HG03457 (cell line): Measurements from ENCODE around the gene MECP2.

ENCODE experiments used
- ATAC-seq: cut with Tn5 transposase; IDR thresholded peaks from one replicate; pipeline ENCODE4 v1.9.1; 2021; ENCODE audit warnings: moderate number of reproducible peaks; ENCODE audit not compliant: unreplicated experiment

The MECP2 gene

DNA sequence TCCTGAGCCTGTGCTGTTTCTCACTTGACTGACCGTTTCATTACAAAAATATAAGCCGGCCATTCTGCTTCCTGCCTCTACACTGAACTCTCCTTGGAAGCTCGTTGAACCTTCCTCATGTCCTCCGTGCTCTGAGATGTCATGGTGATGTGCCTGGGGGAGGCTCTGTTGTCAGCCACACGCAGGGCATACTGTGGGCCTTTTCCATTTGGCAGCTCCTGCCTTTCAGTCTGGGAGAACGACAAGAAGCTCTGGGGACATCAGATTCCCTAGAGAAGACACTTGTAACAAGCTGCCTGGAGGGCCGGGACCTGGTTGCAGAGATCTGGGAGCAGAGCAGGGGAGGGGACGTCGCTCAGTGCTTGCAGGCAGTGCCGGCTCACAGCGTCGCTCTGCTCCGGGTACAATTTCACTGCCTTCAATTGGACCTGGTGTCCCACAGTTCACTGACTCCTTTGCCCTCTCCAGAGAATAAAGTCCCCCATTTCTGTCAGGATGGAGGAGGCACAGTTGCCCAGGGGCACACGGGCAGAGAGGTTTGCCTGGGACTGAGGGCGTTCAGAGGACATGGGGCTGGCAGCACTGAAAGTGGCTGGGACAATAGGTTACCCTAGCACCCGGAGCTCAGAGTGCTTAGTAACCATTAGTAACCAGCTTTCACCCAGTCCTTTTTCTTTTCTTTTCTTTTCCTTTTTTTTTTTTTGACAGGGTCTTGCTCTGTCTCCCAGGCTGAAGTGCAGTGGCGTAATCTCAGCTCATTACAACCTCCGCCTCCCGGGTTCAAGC, 19.1 kb upstream of the MECP2 start:
- no peak for ATAC-seq

GRCh38 chrX:154115750-154116149, 18.2 kb upstream of the MECP2 start:
- no peak for ATAC-seq

DNA sequence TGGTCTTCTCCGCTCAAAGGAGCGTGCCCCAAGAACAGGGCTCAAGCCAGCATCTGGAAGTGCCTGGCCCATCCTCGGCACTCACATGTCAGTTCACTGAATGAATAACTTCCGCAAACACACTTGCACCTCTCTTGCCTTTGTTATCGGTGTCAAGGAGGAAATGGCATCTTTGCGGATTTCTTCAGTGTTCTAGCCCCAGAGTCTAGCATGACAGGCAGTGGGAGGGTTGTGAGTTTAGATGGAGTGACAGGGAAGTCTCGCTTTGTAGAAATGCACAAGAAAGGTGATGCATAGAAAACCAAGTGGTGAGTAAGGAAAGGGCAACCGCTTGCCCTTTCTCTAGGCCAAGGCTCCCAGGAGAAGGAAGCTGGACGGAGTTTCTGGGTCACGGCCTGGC, 17.6 kb upstream of the MECP2 start:
- ATAC-seq = no peak

GRCh38 chrX:154114652-154115051, 17.1 kb upstream of the MECP2 start:
- ATAC-seq = no peak

DNA sequence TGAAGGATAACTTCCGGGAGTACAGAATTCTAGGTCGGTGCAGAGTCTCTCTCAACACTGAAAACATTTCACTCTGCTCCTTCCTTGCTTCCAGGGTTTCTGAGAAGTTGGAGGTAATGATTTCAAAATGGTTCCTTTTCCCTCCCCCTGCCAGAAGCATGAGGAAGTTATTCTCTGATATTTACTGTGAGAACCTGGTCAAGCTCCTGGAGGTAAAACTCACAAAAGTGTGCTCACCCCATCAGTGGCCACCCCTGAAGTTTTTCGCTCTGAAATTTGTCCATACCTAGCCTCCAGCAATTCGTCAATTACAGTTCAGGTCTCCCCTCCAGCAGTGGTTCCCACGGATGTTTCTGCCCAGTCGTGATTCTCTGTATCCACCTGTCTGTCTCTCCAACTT, 16.2 kb upstream of the MECP2 start:
- ATAC-seq = no peak

DNA sequence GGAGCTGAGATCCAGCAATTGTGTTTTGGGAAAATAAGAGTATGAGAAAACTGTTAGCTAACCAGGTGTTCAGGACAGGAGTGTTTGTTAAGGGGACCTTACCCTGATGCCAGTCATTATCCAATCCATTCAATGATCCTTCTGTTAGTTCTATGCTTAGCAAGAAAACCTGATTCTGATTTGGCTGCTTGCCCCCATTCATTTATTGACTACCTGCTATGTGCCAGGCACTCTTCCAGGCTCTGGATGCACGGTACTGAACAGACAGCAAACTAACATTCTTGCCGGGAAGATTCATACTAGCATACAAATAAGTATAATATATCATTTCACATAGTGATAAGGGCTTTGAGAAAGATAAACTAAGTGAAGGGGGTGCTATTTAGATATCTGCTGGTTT, 1.0 kb upstream of the MECP2 start:
- no peak for ATAC-seq

DNA sequence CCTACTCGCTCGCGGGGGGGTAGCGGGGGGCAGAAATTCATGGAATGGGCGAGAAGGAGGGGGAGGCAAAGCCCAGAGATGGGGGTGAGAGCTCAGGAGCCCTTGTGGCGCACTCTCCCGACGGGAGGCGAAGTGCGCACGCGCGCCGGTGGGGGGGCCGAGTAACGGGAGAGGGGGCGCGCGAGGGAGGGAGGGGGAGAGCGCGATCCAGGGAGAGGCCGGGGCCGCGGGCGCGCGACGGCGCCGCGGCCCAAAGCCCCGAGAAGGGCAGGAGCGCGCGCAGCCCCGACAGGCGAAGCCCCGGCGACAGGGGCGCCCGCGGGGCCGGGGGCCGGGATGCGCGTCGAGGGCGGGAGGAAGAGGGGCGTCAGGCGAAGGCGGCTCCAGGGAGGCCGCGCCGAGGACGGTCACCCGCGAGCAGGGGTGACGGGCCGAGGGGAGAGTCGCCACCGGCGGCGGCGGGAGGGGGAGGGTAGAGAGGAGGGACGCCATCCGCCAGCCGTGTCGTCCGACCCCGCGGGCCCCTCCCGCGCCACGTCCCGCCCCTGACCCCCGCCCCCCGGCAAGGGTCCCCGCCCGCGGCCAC, 421 bp downstream of the MECP2 start:
- ATAC-seq = peak; percentile 42

DNA sequence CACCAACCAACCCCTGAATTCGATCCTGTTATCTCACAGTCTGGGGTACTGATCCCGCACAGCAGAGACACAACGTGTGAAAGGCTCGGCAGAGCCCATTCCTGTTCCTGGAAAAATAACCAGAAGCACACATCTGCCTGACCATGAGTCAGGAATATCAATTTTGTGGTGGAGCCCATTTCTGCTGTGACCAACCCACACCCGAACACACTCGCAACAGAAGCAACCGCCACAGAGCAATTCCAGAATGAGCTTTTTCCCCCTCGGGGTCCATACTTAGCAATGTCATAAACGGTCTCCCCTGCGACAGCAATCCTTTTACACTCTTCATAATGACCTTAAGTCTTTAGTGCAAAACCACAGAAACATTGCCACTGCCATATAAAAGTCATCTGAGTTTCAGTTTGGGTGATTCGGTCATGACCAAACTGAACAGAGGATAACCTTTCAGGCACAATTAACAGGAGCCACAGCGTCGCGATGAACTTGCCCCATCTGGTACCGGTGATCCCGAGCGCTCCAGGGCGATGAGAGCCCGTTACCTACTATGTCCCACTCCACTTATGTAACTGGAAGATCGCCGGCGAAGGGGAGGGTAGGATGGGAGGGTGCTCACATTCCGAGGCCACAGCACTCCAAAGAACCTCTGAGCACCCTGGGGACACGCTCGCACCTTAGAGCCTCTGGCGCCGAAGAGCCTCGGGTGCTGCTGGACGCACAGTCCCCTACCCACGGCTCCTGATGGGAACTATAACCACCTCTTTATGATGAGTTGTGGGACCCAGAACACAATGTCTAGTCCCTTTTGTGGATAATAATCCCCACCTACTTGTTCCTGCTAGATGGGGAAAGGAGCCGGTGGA, 1.1 kb downstream of the MECP2 start:
- no peak for ATAC-seq

DNA sequence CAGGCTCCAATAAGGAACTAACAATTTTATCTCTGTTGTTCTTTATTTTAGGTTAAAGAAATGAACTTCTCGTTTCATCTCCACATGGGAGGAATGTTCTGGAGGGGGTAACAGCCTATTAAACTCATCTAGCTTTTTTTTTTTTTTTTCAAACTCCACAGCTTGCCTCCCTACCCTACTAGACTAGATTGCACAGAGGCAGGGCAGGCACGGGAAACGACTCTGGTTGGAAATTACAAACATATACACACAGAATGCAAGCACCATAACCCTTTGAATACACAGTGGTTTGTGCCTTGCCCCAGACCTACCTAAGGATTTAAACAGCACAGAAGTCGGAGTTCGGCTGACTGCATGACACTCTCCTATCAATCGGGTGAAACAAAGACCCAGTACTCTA, 2.7 kb downstream of the MECP2 start:
- no peak for ATAC-seq

- no peak for ATAC-seq
These were observed 3.6 kb downstream of the MECP2 start for GRCh38 chrX:154093965-154094364.

GRCh38 chrX:154092371-154092770, 5.1 kb downstream of the MECP2 start:
- no peak for ATAC-seq

GRCh38 chrX:154091678-154092077, 5.8 kb downstream of the MECP2 start:
- ATAC-seq = no peak

DNA sequence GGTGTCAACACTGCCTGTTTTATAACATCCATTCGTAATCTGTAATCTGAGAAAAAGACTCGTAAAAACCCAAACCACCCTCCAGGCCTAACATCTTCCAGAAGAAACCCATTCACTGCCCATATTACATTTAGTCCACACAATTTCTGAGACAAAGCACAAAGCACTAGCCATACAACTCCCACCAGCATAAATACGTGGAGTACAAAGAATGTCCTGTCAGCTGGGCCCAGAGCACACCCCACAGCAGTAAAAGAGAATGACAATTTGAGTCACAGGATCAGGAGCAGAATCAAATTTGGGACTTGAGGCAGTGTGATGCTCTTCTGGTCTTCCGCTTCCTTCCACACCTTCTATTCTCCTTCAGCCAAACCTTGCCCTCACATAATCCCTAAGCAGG, 6.8 kb downstream of the MECP2 start:
- no peak for ATAC-seq

GRCh38 chrX:154084449-154085300, 12.8 kb downstream of the MECP2 start:
- ATAC-seq = no peak

DNA sequence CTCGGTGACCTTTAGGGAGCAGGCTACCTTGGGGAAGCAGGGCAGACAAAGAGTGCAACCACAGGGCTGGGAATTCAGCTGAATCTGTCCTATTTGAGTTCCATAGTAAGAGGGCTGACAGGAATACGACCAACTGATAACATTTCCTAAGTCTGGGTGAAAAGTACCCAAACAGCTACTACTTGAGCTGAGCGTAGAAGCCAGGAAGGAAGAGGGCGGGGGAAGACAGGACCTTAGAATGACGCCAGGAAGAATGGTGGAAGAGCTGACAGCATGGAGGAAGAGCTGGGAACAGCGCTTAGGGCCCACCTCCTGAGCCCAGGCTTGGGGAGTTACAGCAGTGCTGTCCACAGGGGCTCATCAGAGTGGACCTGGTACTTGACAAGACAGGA, 14.4 kb downstream of the MECP2 start:
- no peak for ATAC-seq

DNA sequence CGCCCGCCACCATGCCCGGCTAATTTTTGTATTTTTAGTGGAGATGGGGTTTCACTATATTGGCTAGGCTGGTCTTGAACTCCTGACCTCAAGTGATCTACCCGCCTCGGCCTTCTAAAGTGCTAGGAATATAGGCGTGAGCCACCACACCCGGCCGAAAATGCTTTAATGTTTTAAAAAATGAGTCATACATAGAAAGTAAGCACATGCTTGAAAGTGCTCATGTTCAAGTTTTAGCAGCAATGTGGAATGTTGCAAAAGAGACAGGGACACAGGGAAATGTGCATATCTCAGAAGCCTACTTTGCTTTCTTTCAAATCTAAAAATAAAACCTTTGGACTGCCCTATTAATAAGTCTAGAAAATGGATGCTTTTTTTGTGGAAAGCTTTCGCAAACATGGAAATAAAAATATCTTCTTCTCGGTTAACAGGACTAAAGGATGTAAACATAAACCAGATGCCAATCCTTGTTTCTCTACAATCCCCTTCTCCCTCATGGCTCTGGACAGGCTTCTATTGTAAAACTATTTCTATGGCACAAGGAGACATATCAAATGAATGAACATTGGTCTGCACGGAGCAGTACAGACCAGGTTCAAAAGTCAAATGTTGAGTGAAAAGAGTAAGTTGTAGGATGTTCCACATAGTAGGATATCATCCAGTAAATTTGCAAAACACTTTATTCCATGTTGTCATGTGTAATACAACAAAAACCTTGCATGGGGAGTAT, 15.0 kb downstream of the MECP2 start:
- ATAC-seq = no peak

DNA sequence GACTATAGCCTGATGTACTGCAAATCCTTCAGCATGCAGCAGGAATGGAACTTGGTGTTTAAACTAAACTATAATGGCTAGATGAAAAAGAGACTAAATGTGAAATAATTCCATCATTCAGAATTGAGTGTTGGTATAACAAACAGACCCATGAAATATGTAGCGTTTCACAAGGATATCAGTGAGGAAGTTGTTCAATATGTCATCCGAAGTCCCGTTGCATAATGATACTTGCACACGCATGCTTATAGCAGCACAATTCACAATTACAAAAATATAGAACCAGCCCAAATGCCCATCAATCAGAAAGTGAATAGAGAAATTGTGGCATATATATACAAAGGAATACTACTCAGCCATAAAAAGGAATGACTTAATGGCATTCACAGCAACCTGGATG, 20.4 kb downstream of the MECP2 start:
- no peak for ATAC-seq

DNA sequence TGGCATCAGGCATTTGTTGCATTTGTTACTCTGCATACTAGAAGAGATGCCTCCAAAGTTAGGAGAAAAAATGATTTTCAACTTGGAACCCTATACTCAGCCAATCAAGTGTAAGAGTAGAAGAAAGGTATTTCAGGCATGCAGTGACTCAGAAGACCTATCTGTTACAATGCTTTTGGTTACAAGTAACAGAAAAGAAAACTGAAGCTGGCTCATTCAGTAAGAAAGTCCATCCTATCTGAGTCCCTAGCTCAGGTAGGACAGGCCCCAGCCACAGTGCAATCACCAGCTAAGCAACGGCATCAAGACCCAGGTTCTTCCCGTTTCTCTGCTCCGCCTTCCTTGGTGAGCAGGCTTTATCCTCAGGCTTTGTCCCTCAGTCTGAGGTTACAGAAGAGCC, 23.3 kb downstream of the MECP2 start:
- ATAC-seq = no peak

DNA sequence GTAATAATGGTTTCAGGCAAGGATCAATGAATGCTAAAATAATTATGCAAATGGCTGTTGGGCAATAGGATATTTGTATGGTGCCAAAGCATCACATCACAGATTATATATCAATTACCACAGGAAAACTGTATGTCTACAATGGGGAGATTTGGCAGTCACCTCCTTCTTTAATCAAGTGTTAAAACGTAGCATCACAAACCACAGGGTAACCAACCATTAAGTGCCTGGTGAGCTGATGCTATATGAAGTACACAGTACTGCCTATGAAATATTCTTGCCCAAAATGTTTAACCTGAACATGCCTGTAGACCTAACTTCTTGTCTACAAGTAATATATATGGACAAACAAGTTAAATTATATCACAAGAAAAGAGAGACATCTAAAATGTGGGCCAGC, 25.3 kb downstream of the MECP2 start:
- no peak for ATAC-seq

GRCh38 chrX:154068560-154068959, 29.0 kb downstream of the MECP2 start:
- no peak for ATAC-seq
